A549 (cell line): ENCODE data around the gene KIRREL2. TPM values are rescaled to one million over a fixed set of nuclear protein-coding genes. Genes with fewer than 3 reads are reported as not detected.
A peak's percentile ranks its signal among the peaks of the same experiment; 100 is the strongest.

Experiments
- ATAC-seq, 2 experiments: fragments of 200-7000 bp in 1 of 2; fragments of >200 bp in 1 of 2; cut with Nextera tagmentation in 1 of 2; cut with Tn5 transposase in 1 of 2; 3 replicates each; pipeline versions ENCODE4 v1.8.0 to v1.9.1; 2018 to 2020; ENCODE audit warnings: mild to moderate bottlenecking in 1 of 2, moderate library complexity in 1 of 2
- CTCF ChIA-PET: fragments of 300-600 bp; sonication (Branson Sonifier 250); formaldehyde crosslinking; extraction: SDS; loops from one replicate; lab custom pipeline; 2021; ENCODE audit warnings: antibody characterized with exemption, inconsistent platforms; lab: Yijun Ruan, JAX
- POLR2A ChIA-PET: fragments of 350-600 bp; formaldehyde crosslinking; extraction: SDS; loops from one replicate; lab custom pipeline; 2021; ENCODE audit warnings: antibody characterized with exemption, inconsistent platforms; lab: Yijun Ruan, JAX
- DNase-seq, 2 experiments: peaks; one replicate each; pipeline versions ENCODE4 v3.0.0 to v3.0.0-alpha.2; 2011 to 2016; ENCODE audit warnings: low read depth in 1 of 2, low spot score in 1 of 2
- FAIRE-seq: peaks from 2 replicates; lab custom pipeline; 2011; peaks lifted over from hg19 to GRCh38; lab: Jason Lieb, UNC
- H3K27ac ChIP-seq, 2 experiments: fragments of >200 bp; sonication (Bioruptor Twin); formaldehyde crosslinking; 3 replicates each; pipeline ENCODE4 v1.5.1; 2016 to 2017
- H3K4me1 ChIP-seq: fragments of >200 bp; sonication (Bioruptor Twin); formaldehyde crosslinking; 3 replicates; pipeline ENCODE4 v1.6.1; 2016
- H3K4me2 ChIP-seq: fragments of >200 bp; sonication (Bioruptor Twin); formaldehyde crosslinking; 3 replicates; pipeline ENCODE4 v1.6.1; 2016
- H3K4me3 ChIP-seq: fragments of >200 bp; sonication (Bioruptor Twin); formaldehyde crosslinking; 3 replicates; pipeline ENCODE4 v1.5.1; 2016
- H3K9me3 ChIP-seq: fragments of >200 bp; sonication (Bioruptor Twin); formaldehyde crosslinking; 3 replicates; pipeline ENCODE4 v1.6.1; 2016
- EHF ChIP-seq: fragments of 250-450 bp; sonication (Bioruptor Pico); IDR thresholded peaks from 2 replicates; pipeline ENCODE4 v1.5.0; 2020; ENCODE audit warnings: mild to moderate bottlenecking
- EHMT2 ChIP-seq: fragments of 200-600 bp; sonication (generic); IDR thresholded peaks from 2 replicates; pipeline ENCODE4 v1.6.1; 2016; ENCODE audit warnings: antibody characterized with exemption, low read depth, mild to moderate bottlenecking, moderate library complexity
- EP300 ChIP-seq, 2 experiments: fragments of >200 bp; sonication (Bioruptor Twin); formaldehyde crosslinking; IDR thresholded peaks; 2 replicates in 1 of 2; 3 replicates in 1 of 2; pipeline ENCODE4 v1.6.1; 2016 to 2017
- GATA3 ChIP-seq: IDR thresholded peaks from 2 replicates; pipeline ENCODE4 v1.6.1; 2012; ENCODE audit warnings: borderline replicate concordance
- HEYL ChIP-seq: fragments of 250-450 bp; sonication (Bioruptor Pico); IDR thresholded peaks from 2 replicates; pipeline ENCODE4 v1.8.0; 2021; ENCODE audit warnings: mild to moderate bottlenecking, moderate library complexity
- HOXA7 ChIP-seq: fragments of 250-450 bp; sonication (Bioruptor Pico); IDR thresholded peaks from 2 replicates; pipeline ENCODE4 v1.5.0; 2020; ENCODE audit warnings: mild to moderate bottlenecking, moderate library complexity
- HOXB5 ChIP-seq: fragments of 250-450 bp; sonication (Bioruptor Pico); IDR thresholded peaks from 2 replicates; pipeline ENCODE4 v1.5.0; 2020; ENCODE audit warnings: mild to moderate bottlenecking, moderate library complexity
- JUNB ChIP-seq: fragments of >200 bp; sonication (Bioruptor Twin); formaldehyde crosslinking; IDR thresholded peaks from 2 replicates; pipeline ENCODE4 v1.6.1; 2016
- MYC ChIP-seq: IDR thresholded peaks from 2 replicates; pipeline ENCODE4 v1.6.1; 2012; ENCODE audit warnings: mild to moderate bottlenecking, inconsistent platforms, low read length, improper control_type of control experiment, borderline replicate concordance
- NPAS2 ChIP-seq: fragments of 250-450 bp; sonication (Bioruptor Pico); IDR thresholded peaks from 2 replicates; pipeline ENCODE4 v1.8.0; 2022; ENCODE audit warnings: mild to moderate bottlenecking, moderate library complexity, borderline replicate concordance
- POLR2A ChIP-seq: IDR thresholded peaks from 2 replicates; pipeline ENCODE4 v1.6.1; 2012; ENCODE audit warnings: mild to moderate bottlenecking, low read length
- POLR2AphosphoS2 ChIP-seq: conservative IDR thresholded peaks from 2 replicates; pipeline ENCODE4 v1.6.1; 2012; ENCODE audit warnings: low read length, improper control_type of control experiment, inconsistent platforms
- RARB ChIP-seq: fragments of 250-450 bp; sonication (Bioruptor Pico); IDR thresholded peaks from 2 replicates; pipeline ENCODE4 v1.8.0; 2021; ENCODE audit warnings: mild to moderate bottlenecking, moderate library complexity
- RFX5 ChIP-seq: fragments of 450-650 bp; IDR thresholded peaks from 2 replicates; pipeline ENCODE4 v1.7.1; 2014; ENCODE audit warnings: antibody characterized with exemption, mild to moderate bottlenecking, moderate library complexity
- ZSCAN20 ChIP-seq: fragments of 250-450 bp; sonication (Bioruptor Pico); IDR thresholded peaks from 2 replicates; pipeline ENCODE4 v1.8.0; 2022; ENCODE audit warnings: mild to moderate bottlenecking, moderate library complexity
- WGBS: methylation state at CpG from one replicate; pipeline ENCODE4 v1.1.6; 2017; ENCODE audit errors: missing lambda C conversion rate; 5-methylcytosine and 5-hydroxymethylcytosine counted together
- polyA plus RNA-seq, 4 experiments: library from polyadenylated mRNA; depleted of rRNA in 3 of 4; stranded (reverse); fragments of >200 nt; fragmentation: RNase III in 1 of 4; extraction: RNeasy Plus Mini Kit Qiagen cat#74134 plus additional on column Dnase treatment in 1 of 4; gene quantifications; 2 replicates in 3 of 4; 3 replicates in 1 of 4; pipeline ENCODE4 v1.2.3, GENCODE V29; 2011 to 2017
- TF ChIP-seq, protein P1 (sequence below): fragments of 150-350 bp; IDR thresholded peaks from 2 replicates; pipeline ENCODE4 v1.6.1; 2014; ENCODE audit warnings: low read depth, mild to moderate bottlenecking, low read length
- TF ChIP-seq, protein P2 (sequence below): fragments of >200 bp; sonication (Bioruptor Twin); formaldehyde crosslinking; IDR thresholded peaks from 3 replicates; pipeline ENCODE4 v1.5.1; 2016
- TF ChIP-seq, protein P3 (sequence below): fragments of 250-450 bp; sonication (Bioruptor Pico); IDR thresholded peaks from 2 replicates; pipeline ENCODE4 v1.5.0; 2021; ENCODE audit warnings: mild to moderate bottlenecking, moderate library complexity, borderline replicate concordance
- TF ChIP-seq, protein P4 (sequence below): IDR thresholded peaks from 2 replicates; pipeline ENCODE4 v1.6.1; 2012; ENCODE audit warnings: low read depth, borderline replicate concordance
- TF ChIP-seq, protein P5 (sequence below): fragments of >200 bp; sonication (Bioruptor Twin); formaldehyde crosslinking; IDR thresholded peaks from 3 replicates; pipeline ENCODE4 v1.6.1; 2016
- TF ChIP-seq, protein P6 (sequence below): IDR thresholded peaks from 2 replicates; pipeline ENCODE4 v1.6.1; 2012

KIRREL2 gene
- polyA plus RNA-seq, 2 of the 4 experiments (the other 2 are of a cell fraction), result 0.26 to 0.54 TPM

DNA sequence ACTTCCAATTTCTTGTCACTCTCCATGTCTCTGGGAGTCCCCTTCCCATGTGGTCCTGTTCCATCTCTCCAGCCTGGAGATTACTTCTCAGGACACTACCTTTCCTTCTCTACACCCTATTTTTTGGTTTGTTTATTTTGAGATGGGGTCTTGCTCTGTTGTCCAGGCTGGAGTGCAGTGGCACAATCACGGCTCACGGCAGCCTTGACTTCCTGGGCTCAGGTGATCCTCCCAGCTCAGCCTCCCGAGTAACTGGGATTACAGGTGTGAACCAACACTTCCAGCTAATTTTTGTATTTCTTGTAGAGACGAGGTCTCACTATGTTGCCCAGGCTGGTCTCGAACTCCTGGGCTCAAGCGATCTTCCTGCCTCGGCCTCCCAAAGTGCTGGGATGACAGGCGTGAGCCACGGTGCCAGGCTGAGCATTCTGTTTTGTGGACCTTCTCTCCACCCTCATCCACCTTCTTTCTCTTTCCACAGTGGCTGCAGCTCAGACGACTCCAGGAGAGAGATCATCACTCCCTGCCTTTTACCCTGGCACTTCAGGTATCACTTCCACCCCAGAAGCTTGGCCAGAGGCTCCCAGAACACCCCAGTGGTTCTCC lies 46.3 kb downstream of the KIRREL2 start:
- TF ChIP-seq HOXB5 (CRISPR knock-in tag) (no peak), RARB (CRISPR knock-in tag) (no peak), EHMT2 (no peak), POLR2A (no peak), POLR2AphosphoS2 (no peak), GATA3 (no peak), EHF (no peak)
- TF ChIP-seq, protein P1, sequence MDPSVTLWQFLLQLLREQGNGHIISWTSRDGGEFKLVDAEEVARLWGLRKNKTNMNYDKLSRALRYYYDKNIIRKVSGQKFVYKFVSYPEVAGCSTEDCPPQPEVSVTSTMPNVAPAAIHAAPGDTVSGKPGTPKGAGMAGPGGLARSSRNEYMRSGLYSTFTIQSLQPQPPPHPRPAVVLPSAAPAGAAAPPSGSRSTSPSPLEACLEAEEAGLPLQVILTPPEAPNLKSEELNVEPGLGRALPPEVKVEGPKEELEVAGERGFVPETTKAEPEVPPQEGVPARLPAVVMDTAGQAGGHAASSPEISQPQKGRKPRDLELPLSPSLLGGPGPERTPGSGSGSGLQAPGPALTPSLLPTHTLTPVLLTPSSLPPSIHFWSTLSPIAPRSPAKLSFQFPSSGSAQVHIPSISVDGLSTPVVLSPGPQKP, result no peak
- TF ChIP-seq, protein P2, sequence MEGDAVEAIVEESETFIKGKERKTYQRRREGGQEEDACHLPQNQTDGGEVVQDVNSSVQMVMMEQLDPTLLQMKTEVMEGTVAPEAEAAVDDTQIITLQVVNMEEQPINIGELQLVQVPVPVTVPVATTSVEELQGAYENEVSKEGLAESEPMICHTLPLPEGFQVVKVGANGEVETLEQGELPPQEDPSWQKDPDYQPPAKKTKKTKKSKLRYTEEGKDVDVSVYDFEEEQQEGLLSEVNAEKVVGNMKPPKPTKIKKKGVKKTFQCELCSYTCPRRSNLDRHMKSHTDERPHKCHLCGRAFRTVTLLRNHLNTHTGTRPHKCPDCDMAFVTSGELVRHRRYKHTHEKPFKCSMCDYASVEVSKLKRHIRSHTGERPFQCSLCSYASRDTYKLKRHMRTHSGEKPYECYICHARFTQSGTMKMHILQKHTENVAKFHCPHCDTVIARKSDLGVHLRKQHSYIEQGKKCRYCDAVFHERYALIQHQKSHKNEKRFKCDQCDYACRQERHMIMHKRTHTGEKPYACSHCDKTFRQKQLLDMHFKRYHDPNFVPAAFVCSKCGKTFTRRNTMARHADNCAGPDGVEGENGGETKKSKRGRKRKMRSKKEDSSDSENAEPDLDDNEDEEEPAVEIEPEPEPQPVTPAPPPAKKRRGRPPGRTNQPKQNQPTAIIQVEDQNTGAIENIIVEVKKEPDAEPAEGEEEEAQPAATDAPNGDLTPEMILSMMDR, result no peak
- TF ChIP-seq, protein P3, sequence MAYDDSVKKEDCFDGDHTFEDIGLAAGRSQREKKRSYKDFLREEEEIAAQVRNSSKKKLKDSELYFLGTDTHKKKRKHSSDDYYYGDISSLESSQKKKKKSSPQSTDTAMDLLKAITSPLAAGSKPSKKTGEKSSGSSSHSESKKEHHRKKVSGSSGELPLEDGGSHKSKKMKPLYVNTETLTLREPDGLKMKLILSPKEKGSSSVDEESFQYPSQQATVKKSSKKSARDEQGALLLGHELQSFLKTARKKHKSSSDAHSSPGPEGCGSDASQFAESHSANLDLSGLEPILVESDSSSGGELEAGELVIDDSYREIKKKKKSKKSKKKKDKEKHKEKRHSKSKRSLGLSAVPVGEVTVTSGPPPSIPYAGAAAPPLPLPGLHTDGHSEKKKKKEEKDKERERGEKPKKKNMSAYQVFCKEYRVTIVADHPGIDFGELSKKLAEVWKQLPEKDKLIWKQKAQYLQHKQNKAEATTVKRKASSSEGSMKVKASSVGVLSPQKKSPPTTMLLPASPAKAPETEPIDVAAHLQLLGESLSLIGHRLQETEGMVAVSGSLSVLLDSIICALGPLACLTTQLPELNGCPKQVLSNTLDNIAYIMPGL (CRISPR knock-in tag), result no peak
- FAIRE-seq, result no peak
- Histone ChIP-seq H3K4me2 (peak overlapping the region; percentile 82), H3K9me3 (no peaks in the 10 kb centered on the region), H3K27ac (peak overlapping the region; percentile 53 to 70; a peak in 5 of 6 replicates), H3K4me3 (peak overlapping the region; percentile 34), H3K4me1 (peaks cover 33% of the 10 kb centered on the region)
- WGBS, result 74% methylated on average over 10 of the region's 10 CpGs
- no peak for ATAC-seq
- CTCF ChIA-PET, result interaction anchor here (0.9 to 4.9 kb wide), 4 partner anchors 12 to 28 kb away, joined by 3 to 29 read pairs (median 12); no protein-coding TSS in a partner anchor
- POLR2A ChIA-PET, result no interaction called here
- DNase-seq, result no peak

DNA sequence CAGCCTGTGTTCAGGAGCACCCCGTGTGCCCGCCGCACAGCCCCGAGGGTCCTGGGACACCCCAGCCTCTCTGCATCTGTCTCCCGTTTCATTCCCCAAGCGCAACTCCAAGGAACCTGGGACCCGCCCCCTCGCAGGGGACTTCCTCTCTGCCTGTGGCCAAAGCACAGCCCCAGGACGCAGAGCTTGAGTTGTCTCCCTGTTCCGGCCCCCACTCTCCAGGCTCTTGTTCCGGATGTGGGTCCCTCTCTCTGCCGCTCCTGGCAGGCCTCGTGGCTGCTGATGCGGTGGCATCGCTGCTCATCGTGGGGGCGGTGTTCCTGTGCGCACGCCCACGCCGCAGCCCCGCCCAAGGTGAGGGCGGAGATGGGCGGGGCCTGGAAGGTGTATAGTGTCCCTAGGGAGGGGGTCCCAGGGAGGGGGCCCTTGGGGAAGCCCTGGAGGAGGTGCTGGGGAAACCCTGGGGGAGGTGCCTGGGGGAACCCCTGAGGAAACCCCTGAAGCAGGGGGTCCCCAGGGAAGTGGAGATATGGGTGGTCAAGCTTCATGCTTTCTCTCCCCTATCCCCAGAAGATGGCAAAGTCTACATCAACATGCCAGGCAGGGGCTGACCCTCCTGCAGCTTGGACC lies 47.0 kb downstream of the KIRREL2 start:
- WGBS, result 14% methylated on average over 24 of the region's 24 CpGs
- Histone ChIP-seq H3K4me1 (peaks cover 30% of the 10 kb centered on the region), H3K4me2 (peak overlapping the region; percentile 82), H3K27ac (peak overlapping the region; percentile 53 to 70; a peak in 5 of 6 replicates), H3K9me3 (no peaks in the 10 kb centered on the region), H3K4me3 (peak overlapping the region; percentile 34)
- FAIRE-seq (no peak), ATAC-seq (peak; percentile 12 to 29; a peak in 3 of 6 replicates), DNase-seq (peak; percentile 68 to 76)
- TF ChIP-seq, protein P4, sequence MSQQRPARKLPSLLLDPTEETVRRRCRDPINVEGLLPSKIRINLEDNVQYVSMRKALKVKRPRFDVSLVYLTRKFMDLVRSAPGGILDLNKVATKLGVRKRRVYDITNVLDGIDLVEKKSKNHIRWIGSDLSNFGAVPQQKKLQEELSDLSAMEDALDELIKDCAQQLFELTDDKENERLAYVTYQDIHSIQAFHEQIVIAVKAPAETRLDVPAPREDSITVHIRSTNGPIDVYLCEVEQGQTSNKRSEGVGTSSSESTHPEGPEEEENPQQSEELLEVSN, result peak; percentile 68
- TF ChIP-seq EP300 (IDR thresholded peaks at IDR 0.05), result no peak
- TF ChIP-seq HEYL, result no peak
- TF ChIP-seq, protein P5, sequence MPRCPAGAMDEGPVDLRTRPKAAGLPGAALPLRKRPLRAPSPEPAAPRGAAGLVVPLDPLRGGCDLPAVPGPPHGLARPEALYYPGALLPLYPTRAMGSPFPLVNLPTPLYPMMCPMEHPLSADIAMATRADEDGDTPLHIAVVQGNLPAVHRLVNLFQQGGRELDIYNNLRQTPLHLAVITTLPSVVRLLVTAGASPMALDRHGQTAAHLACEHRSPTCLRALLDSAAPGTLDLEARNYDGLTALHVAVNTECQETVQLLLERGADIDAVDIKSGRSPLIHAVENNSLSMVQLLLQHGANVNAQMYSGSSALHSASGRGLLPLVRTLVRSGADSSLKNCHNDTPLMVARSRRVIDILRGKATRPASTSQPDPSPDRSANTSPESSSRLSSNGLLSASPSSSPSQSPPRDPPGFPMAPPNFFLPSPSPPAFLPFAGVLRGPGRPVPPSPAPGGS, result no peak
- no peak; the same call in 1 of the 2 replicates for TF ChIP-seq MYC
- no peak for TF ChIP-seq JUNB
- peak; percentile 45 for TF ChIP-seq POLR2A
- TF ChIP-seq NPAS2 (CRISPR knock-in tag), result no peak
- TF ChIP-seq HOXA7 (CRISPR knock-in tag), result no peak
- TF ChIP-seq RFX5, result no peak
- TF ChIP-seq, protein P6, sequence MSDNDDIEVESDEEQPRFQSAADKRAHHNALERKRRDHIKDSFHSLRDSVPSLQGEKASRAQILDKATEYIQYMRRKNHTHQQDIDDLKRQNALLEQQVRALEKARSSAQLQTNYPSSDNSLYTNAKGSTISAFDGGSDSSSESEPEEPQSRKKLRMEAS, result peak; percentile 82
- no peak for TF ChIP-seq ZSCAN20 (CRISPR knock-in tag)
- ChIA-PET CTCF (interaction anchor here (0.7 to 4.9 kb wide), 7 partner anchors 8 to 68 kb away, joined by 3 to 29 read pairs (median 5); no protein-coding TSS in a partner anchor), POLR2A (no interaction called here)
